SK-N-SH treated with all-trans-retinoic acid at 6 μM for 48 hours (cell line): Measurements from ENCODE around the gene EAF2.

Source experiments
- ATAC-seq: fragments of 200-7000 bp; cut with Tn5 transposase; 3 replicates; pipeline ENCODE4 v1.9.1; 2020; ENCODE audit warnings: mild to moderate bottlenecking, moderate library complexity
- ARNTL ChIP-seq: fragments of 450-650 bp; formaldehyde crosslinking; IDR thresholded peaks from 2 replicates; pipeline ENCODE4 v1.5.0; 2020; ENCODE audit warnings: low read depth, mild to moderate bottlenecking, moderate library complexity, borderline replicate concordance
- BACH2 ChIP-seq: fragments of 250-450 bp; sonication (Bioruptor Pico); IDR thresholded peaks from 2 replicates; pipeline ENCODE4 v1.9.0; 2021; ENCODE audit warnings: mild to moderate bottlenecking, borderline replicate concordance
- CREB5 ChIP-seq: fragments of 250-450 bp; sonication (Bioruptor Pico); IDR thresholded peaks from 2 replicates; pipeline ENCODE4 v1.5.1; 2020; ENCODE audit warnings: low read depth, mild to moderate bottlenecking, moderate library complexity
- CSDC2 ChIP-seq: fragments of 250-450 bp; sonication (Bioruptor Pico); IDR thresholded peaks from 2 replicates; pipeline ENCODE4 v1.5.0; 2020; ENCODE audit warnings: mild to moderate bottlenecking, moderate library complexity
- CSRNP3 ChIP-seq: fragments of 250-450 bp; sonication (Bioruptor Pico); IDR thresholded peaks from 2 replicates; pipeline ENCODE4 v1.5.1; 2021; ENCODE audit warnings: mild to moderate bottlenecking, moderate library complexity
- ESRRG ChIP-seq: fragments of 250-450 bp; sonication (Bioruptor Pico); IDR thresholded peaks from 2 replicates; pipeline ENCODE4 v1.6.1; 2021; ENCODE audit warnings: mild to moderate bottlenecking
- GLIS3 ChIP-seq: fragments of 250-450 bp; sonication (Bioruptor Pico); IDR thresholded peaks from 2 replicates; pipeline ENCODE4 v1.5.0; 2020; ENCODE audit warnings: mild to moderate bottlenecking, moderate library complexity
- ISL1 ChIP-seq: fragments of 250-450 bp; sonication (Bioruptor Pico); IDR thresholded peaks from 2 replicates; pipeline ENCODE4 v2.1.2; 2022; ENCODE audit warnings: mild to moderate bottlenecking, moderate library complexity
- OSR1 ChIP-seq: fragments of 250-450 bp; sonication (Bioruptor Pico); IDR thresholded peaks from 2 replicates; pipeline ENCODE4 v1.8.0; 2022; ENCODE audit warnings: moderate library complexity, mild to moderate bottlenecking, inconsistent platforms
- POU6F1 ChIP-seq: fragments of 250-450 bp; sonication (Bioruptor Pico); IDR thresholded peaks from 2 replicates; pipeline ENCODE4 v1.8.0; 2021; ENCODE audit warnings: low read depth, mild to moderate bottlenecking, moderate library complexity, borderline replicate concordance
- PPARA ChIP-seq: fragments of 250-450 bp; sonication (Bioruptor Pico); IDR thresholded peaks from 2 replicates; pipeline ENCODE4 v1.5.0; 2020; ENCODE audit warnings: mild to moderate bottlenecking, borderline replicate concordance
- RARB ChIP-seq: fragments of 250-450 bp; sonication (Bioruptor Pico); IDR thresholded peaks from 2 replicates; pipeline ENCODE4 v1.8.0; 2021; ENCODE audit warnings: mild to moderate bottlenecking, moderate library complexity
- SNAI2 ChIP-seq: fragments of 250-450 bp; sonication (Bioruptor Pico); IDR thresholded peaks from 2 replicates; pipeline ENCODE4 v1.5.0; 2020; ENCODE audit warnings: mild to moderate bottlenecking, moderate library complexity
- TCF4 ChIP-seq: fragments of 250-450 bp; sonication (Bioruptor Pico); IDR thresholded peaks from 2 replicates; pipeline ENCODE4 v1.8.0; 2021; ENCODE audit warnings: mild to moderate bottlenecking, moderate library complexity, borderline replicate concordance
- ZFP3 ChIP-seq: fragments of 250-450 bp; sonication (Bioruptor Pico); IDR thresholded peaks from 2 replicates; pipeline ENCODE4 v1.5.0; 2020; ENCODE audit warnings: mild to moderate bottlenecking, moderate library complexity
- ZFP30 ChIP-seq: fragments of 450-650 bp; formaldehyde crosslinking; IDR thresholded peaks from 2 replicates; pipeline ENCODE4 v1.5.0; 2022; ENCODE audit warnings: mild to moderate bottlenecking, moderate library complexity
- ZNF565 ChIP-seq: fragments of 450-650 bp; formaldehyde crosslinking; conservative IDR thresholded peaks from 2 replicates; pipeline ENCODE4 v1.5.0; 2020; ENCODE audit warnings: low read depth, mild to moderate bottlenecking, moderate library complexity
- ZNF70 ChIP-seq: fragments of 450-650 bp; formaldehyde crosslinking; IDR thresholded peaks from 2 replicates; pipeline ENCODE4 v1.5.0; 2020; ENCODE audit warnings: mild to moderate bottlenecking, moderate library complexity

The EAF2 gene

GRCh38 chr3:121836064-121836463 is 1.1 kb downstream of the EAF2 start:
- no peak for ATAC-seq
- no peak for TF ChIP-seq OSR1 (CRISPR knock-in tag)
- TF ChIP-seq TCF4 (CRISPR knock-in tag), result no peak
- TF ChIP-seq ISL1 (CRISPR knock-in tag), result no peak
- no peak for TF ChIP-seq CSDC2 (CRISPR knock-in tag)
- TF ChIP-seq ZFP3 (CRISPR knock-in tag), result no peak
- TF ChIP-seq, all 23 proteins: peak for 0

- ATAC-seq, result no peak
These were observed 1.5 kb downstream of the EAF2 start for GRCh38 chr3:121836481-121836880.

GRCh38 chr3:121839962-121840361 is 5.0 kb downstream of the EAF2 start:
- TF ChIP-seq OSR1 (CRISPR knock-in tag) (no peak), ISL1 (CRISPR knock-in tag) (no peak)
- ATAC-seq, result no peak

More at GRCh38 chr3:121836481-121836880, 1.5 kb downstream of the EAF2 start:
- TF ChIP-seq ESRRG (no peak), CSDC2 (CRISPR knock-in tag) (no peak), OSR1 (CRISPR knock-in tag) (no peak), CSRNP3 (CRISPR knock-in tag) (no peak), BACH2 (CRISPR knock-in tag) (no peak), PPARA (no peak), POU6F1 (CRISPR knock-in tag) (no peak), ZFP30 (CRISPR knock-in tag) (no peak), CREB5 (CRISPR knock-in tag) (no peak)

GRCh38 chr3:121844892-121845291 is 9.9 kb downstream of the EAF2 start:
- ATAC-seq, result no peak
- TF ChIP-seq SNAI2 (CRISPR knock-in tag) (no peak), ZNF70 (no peak), BACH2 (CRISPR knock-in tag) (no peak), ISL1 (CRISPR knock-in tag) (no peak), CREB5 (CRISPR knock-in tag) (no peak), CSDC2 (CRISPR knock-in tag) (no peak), TCF4 (CRISPR knock-in tag) (no peak), ZNF565 (CRISPR knock-in tag) (no peak), ESRRG (no peak), PPARA (no peak), OSR1 (CRISPR knock-in tag) (no peak), ZFP3 (CRISPR knock-in tag) (no peak)

GRCh38 chr3:121852256-121852655 is 17.2 kb downstream of the EAF2 start:
- ATAC-seq, result no peak
- TF ChIP-seq CSRNP3 (CRISPR knock-in tag), result no peak
- no peak for TF ChIP-seq POU6F1 (CRISPR knock-in tag)
- no peak for TF ChIP-seq OSR1 (CRISPR knock-in tag)
- TF ChIP-seq CREB5 (CRISPR knock-in tag), result no peak
- TF ChIP-seq ZNF70, result no peak
- no peak for TF ChIP-seq ARNTL
- TF ChIP-seq GLIS3 (CRISPR knock-in tag), result no peak
- TF ChIP-seq RARB (CRISPR knock-in tag), result no peak
